DMS 273 (cell line): ENCODE results near the gene MYH15.
A peak's percentile ranks its signal among the peaks of the same experiment; 100 is the strongest.

Experiments used
- DNase-seq: peaks from one replicate; lab custom pipeline; 2025; ENCODE audit not compliant: unreplicated experiment; lab: John Stamatoyannopoulos, UW

The MYH15 gene

GRCh38 chr3:108511055-108511454 lies 659 bp upstream of the MYH15 start:
- DNase-seq: no peak

- DNase-seq: no peak
Measured at GRCh38 chr3:108509871-108510270, 525 bp downstream of the MYH15 start.

GRCh38 chr3:108509263-108509662 lies 1.1 kb downstream of the MYH15 start:
- DNase-seq: no peak

- no peak for DNase-seq
Measured at GRCh38 chr3:108507902-108508301, 2.5 kb downstream of the MYH15 start.

GRCh38 chr3:108505811-108506210 lies 4.6 kb downstream of the MYH15 start:
- DNase-seq: peak; percentile 14

GRCh38 chr3:108503722-108504121 lies 6.7 kb downstream of the MYH15 start:
- no peak for DNase-seq

- no peak for DNase-seq
Measured at GRCh38 chr3:108501535-108501934, 8.9 kb downstream of the MYH15 start.

- DNase-seq: no peak
Measured at GRCh38 chr3:108500728-108501127, 9.7 kb downstream of the MYH15 start.

- no peak for DNase-seq
Measured at GRCh38 chr3:108497271-108497670, 13.1 kb downstream of the MYH15 start.

GRCh38 chr3:108495717-108496116 lies 14.7 kb downstream of the MYH15 start:
- DNase-seq: no peak

GRCh38 chr3:108494906-108495531 lies 15.4 kb downstream of the MYH15 start:
- peak; percentile 50 for DNase-seq

GRCh38 chr3:108493862-108494261 lies 16.5 kb downstream of the MYH15 start:
- peak; percentile 75 for DNase-seq

- no peak for DNase-seq
Measured at GRCh38 chr3:108491456-108491855, 18.9 kb downstream of the MYH15 start.

GRCh38 chr3:108489776-108490175 lies 20.6 kb downstream of the MYH15 start:
- DNase-seq: peak; percentile 80

GRCh38 chr3:108488631-108489030 lies 21.8 kb downstream of the MYH15 start:
- DNase-seq: no peak

- DNase-seq: peak; percentile 18
Measured at GRCh38 chr3:108487439-108487838, 23.0 kb downstream of the MYH15 start.

- DNase-seq: peak; percentile 81
Measured at GRCh38 chr3:108486941-108487340, 23.5 kb downstream of the MYH15 start.

GRCh38 chr3:108486338-108486737 lies 24.1 kb downstream of the MYH15 start:
- DNase-seq: peak; percentile 30

GRCh38 chr3:108485146-108485545 lies 25.2 kb downstream of the MYH15 start:
- peak; percentile 94 for DNase-seq

- DNase-seq: no peak
Measured at GRCh38 chr3:108479224-108479623, 31.2 kb downstream of the MYH15 start.

- DNase-seq: peak; percentile 90
Measured at GRCh38 chr3:108477511-108478147, 32.8 kb downstream of the MYH15 start.

- no peak for DNase-seq
Measured at GRCh38 chr3:108475220-108475782, 35.1 kb downstream of the MYH15 start.

- no peak for DNase-seq
Measured at GRCh38 chr3:108474581-108474980, 35.8 kb downstream of the MYH15 start.
